Measurements from ENCODE around the gene TMED1. TPM values are rescaled to one million over a fixed set of nuclear protein-coding genes. Genes with fewer than 3 reads are reported as not detected.

TMED1 gene
- total and polyA plus RNA-seq, 2 of the 13 experiments (the other 11 are each of a cell fraction or from before 2014, with no cell fraction given), result 48.3 to 51.8 TPM

GRCh38 chr19:10835754-10836478 is at the start of gene TMED1 (continued):
- peak; percentile 16; the same call in 1 of the 2 replicates for TF ChIP-seq PRDM10 (CRISPR knock-in tag; IDR thresholded peaks at IDR 0.05; ENCODE audit: low read depth)
- TF ChIP-seq ZHX1 (CRISPR knock-in tag; IDR thresholded peaks at IDR 0.05; ENCODE audit: low read depth), result no peak
- no peak for TF ChIP-seq GPN1 (CRISPR knock-in tag; IDR thresholded peaks at IDR 0.05; ENCODE audit: borderline replicate concordance)
- no peak for TF ChIP-seq RERE (CRISPR knock-in tag; IDR thresholded peaks at IDR 0.05; ENCODE audit: low read depth)
- peak; percentile 79 for TF ChIP-seq NR2C2 (CRISPR knock-in tag; IDR thresholded peaks at IDR 0.05; ENCODE audit: borderline replicate concordance)
- no peak; the same call in 1 of the 2 replicates for TF ChIP-seq ZNF563 (CRISPR knock-in tag; IDR thresholded peaks at IDR 0.05)
- TF ChIP-seq IKZF4 (CRISPR knock-in tag; IDR thresholded peaks at IDR 0.05; ENCODE audit: borderline replicate concordance, low read depth, not compliant biosample characterization), result no peak
- TF ChIP-seq MXI1 (IDR thresholded peaks at IDR 0.05; ENCODE audit: borderline replicate concordance, low read depth, low read length), result 0 out of 3 replicates have a peak, but pooled peaks have one; percentile 8
- TF ChIP-seq, protein P1, sequence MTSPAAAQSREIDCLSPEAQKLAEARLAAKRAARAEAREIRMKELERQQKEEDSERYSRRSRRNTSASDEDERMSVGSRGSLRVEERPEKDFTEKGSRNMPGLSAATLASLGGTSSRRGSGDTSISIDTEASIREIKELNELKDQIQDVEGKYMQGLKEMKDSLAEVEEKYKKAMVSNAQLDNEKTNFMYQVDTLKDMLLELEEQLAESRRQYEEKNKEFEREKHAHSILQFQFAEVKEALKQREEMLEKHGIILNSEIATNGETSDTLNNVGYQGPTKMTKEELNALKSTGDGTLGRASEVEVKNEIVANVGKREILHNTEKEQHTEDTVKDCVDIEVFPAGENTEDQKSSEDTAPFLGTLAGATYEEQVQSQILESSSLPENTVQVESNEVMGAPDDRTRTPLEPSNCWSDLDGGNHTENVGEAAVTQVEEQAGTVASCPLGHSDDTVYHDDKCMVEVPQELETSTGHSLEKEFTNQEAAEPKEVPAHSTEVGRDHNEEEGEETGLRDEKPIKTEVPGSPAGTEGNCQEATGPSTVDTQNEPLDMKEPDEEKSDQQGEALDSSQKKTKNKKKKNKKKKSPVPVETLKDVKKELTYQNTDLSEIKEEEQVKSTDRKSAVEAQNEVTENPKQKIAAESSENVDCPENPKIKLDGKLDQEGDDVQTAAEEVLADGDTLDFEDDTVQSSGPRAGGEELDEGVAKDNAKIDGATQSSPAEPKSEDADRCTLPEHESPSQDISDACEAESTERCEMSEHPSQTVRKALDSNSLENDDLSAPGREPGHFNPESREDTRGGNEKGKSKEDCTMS (CRISPR knock-in tag; conservative IDR thresholded peaks at IDR 0.05), result no peak
- TF ChIP-seq GMEB1 (CRISPR knock-in tag; IDR thresholded peaks at IDR 0.05; ENCODE audit: borderline replicate concordance), result no peak
